Stimulated activated CD8-positive, alpha-beta memory T cell treated with anti-CD3 and anti-CD28 coated beads, Interleukin-12 subunit alpha, Interleukin-12 subunit beta, amount 100 ng/mL, for 24 hours (primary cell): ENCODE data around the gene OSTF1.
A peak's percentile ranks its signal among the peaks of the same experiment; 100 is the strongest.

Experiments used
- DNase-seq: peaks from one replicate; pipeline ENCODE4 v3.0.0-alpha.2; 2020; ENCODE audit errors: extremely low read depth

Gene OSTF1

GRCh38 chr9:75163764-75164163 lies 75.5 kb downstream of the OSTF1 start:
- no peak for DNase-seq

GRCh38 chr9:75164573-75164972 lies 76.3 kb downstream of the OSTF1 start:
- no peak for DNase-seq

GRCh38 chr9:75167281-75167680 lies 79.0 kb downstream of the OSTF1 start:
- DNase-seq = no peak

- DNase-seq = no peak
These were observed 80.2 kb downstream of the OSTF1 start for GRCh38 chr9:75168270-75169178.

- no peak for DNase-seq
These were observed 81.3 kb downstream of the OSTF1 start for GRCh38 chr9:75169623-75170022.

- DNase-seq = no peak
These were observed 82.6 kb downstream of the OSTF1 start for GRCh38 chr9:75170898-75171360.

GRCh38 chr9:75175395-75175794 lies 87.1 kb downstream of the OSTF1 start:
- no peak for DNase-seq

- DNase-seq = no peak
These were observed 87.7 kb downstream of the OSTF1 start for GRCh38 chr9:75176037-75176436.

GRCh38 chr9:75181750-75182149 lies 93.4 kb downstream of the OSTF1 start:
- DNase-seq = no peak

- no peak for DNase-seq
These were observed 95.0 kb downstream of the OSTF1 start for GRCh38 chr9:75183306-75183705.

- no peak for DNase-seq
These were observed 96.2 kb downstream of the OSTF1 start for GRCh38 chr9:75184471-75184870.

- peak; percentile 11 for DNase-seq
These were observed 97.4 kb downstream of the OSTF1 start for GRCh38 chr9:75185585-75186170.

- DNase-seq = no peak
These were observed 98.6 kb downstream of the OSTF1 start for GRCh38 chr9:75186767-75187380.

- DNase-seq = no peak
These were observed 100.4 kb downstream of the OSTF1 start for GRCh38 chr9:75188756-75189155.

- no peak for DNase-seq
These were observed 102.4 kb downstream of the OSTF1 start for GRCh38 chr9:75190762-75191161.
